Liver (tissue), 9 donors: Measurements from ENCODE around the gene SPRR2E. TPM values are rescaled to one million over a fixed set of nuclear protein-coding genes. Genes with fewer than 3 reads are reported as not detected.

Experiments used
- DNase-seq: peaks from one replicate; pipeline ENCODE4 v3.0.0-alpha.2; 2017; ENCODE audit warnings: low spot score
- H3K27ac ChIP-seq, 2 donors: one replicate each; pipeline ENCODE4 v1.7.0; 2013; ENCODE audit warnings: inconsistent platforms in 2 of 2, low read length in 2 of 2, control low read depth in 1 of 2, low read depth in 1 of 2, mild to moderate bottlenecking in 1 of 2
- H3K27me3 ChIP-seq, 4 donors: one replicate each; pipeline versions ENCODE4 v1.6.1 to v1.7.0; 2013; ENCODE audit warnings: low read length in 3 of 4, inconsistent platforms in 1 of 4, mild to moderate bottlenecking in 1 of 4, moderate library complexity in 1 of 4; ENCODE audit not compliant: control insufficient read depth in 4 of 4, insufficient read depth in 4 of 4
- H3K36me3 ChIP-seq, 4 donors: one replicate each; pipeline versions ENCODE4 v1.6.1 to v1.7.0; 2013; ENCODE audit warnings: low read length in 3 of 4, mild to moderate bottlenecking in 3 of 4, low read depth in 1 of 4, moderate library complexity in 1 of 4; ENCODE audit not compliant: control insufficient read depth in 4 of 4, insufficient read depth in 3 of 4
- H3K4me1 ChIP-seq, 4 donors: one replicate each; pipeline versions ENCODE4 v1.6.1 to v1.7.0; 2013; ENCODE audit warnings: low read length in 3 of 4, mild to moderate bottlenecking in 3 of 4, moderate library complexity in 1 of 4; ENCODE audit not compliant: control insufficient read depth in 4 of 4, insufficient read depth in 4 of 4
- H3K4me3 ChIP-seq, 3 donors: one replicate each; pipeline versions ENCODE4 v1.6.1 to v1.7.0; 2013; ENCODE audit warnings: low read length in 3 of 3, control low read depth in 1 of 3, low read depth in 1 of 3, mild to moderate bottlenecking in 1 of 3
- H3K9ac ChIP-seq, 2 donors: one replicate each; pipeline ENCODE4 v1.7.0; 2013; ENCODE audit warnings: low read length in 2 of 2, mild to moderate bottlenecking in 2 of 2, moderate library complexity in 2 of 2, control low read depth in 1 of 2, low read depth in 1 of 2
- H3K9me3 ChIP-seq, 4 donors: one replicate each; pipeline versions ENCODE4 v1.6.1 to v1.7.0; 2013; ENCODE audit warnings: low read length in 3 of 4; ENCODE audit not compliant: control insufficient read depth in 4 of 4
- EGR1 ChIP-seq, 2 donors: IDR thresholded peaks; 2 replicates each; pipeline ENCODE4 v1.6.1; 2016 to 2018; ENCODE audit warnings: antibody characterized with exemption in 2 of 2, low read depth in 2 of 2
- FOXA1 ChIP-seq: IDR thresholded peaks from 2 replicates; pipeline ENCODE4 v1.6.1; 2016; ENCODE audit warnings: antibody characterized with exemption
- FOXA2 ChIP-seq: IDR thresholded peaks from 2 replicates; pipeline ENCODE4 v1.6.1; 2016; ENCODE audit warnings: antibody characterized with exemption
- GABPA ChIP-seq, 2 donors: IDR thresholded peaks in 1 of 2; conservative IDR thresholded peaks in 1 of 2; 2 replicates each; pipeline ENCODE4 v1.6.1; 2016; ENCODE audit warnings: antibody characterized with exemption in 2 of 2, mild to moderate bottlenecking in 1 of 2, moderate library complexity in 1 of 2
- HNF4A ChIP-seq, 2 donors: conservative IDR thresholded peaks; 2 replicates each; pipeline ENCODE4 v1.6.1; 2016; ENCODE audit warnings: antibody characterized with exemption in 2 of 2, mild to moderate bottlenecking in 2 of 2
- HNF4G ChIP-seq: IDR thresholded peaks from 2 replicates; pipeline ENCODE4 v1.6.1; 2016; ENCODE audit warnings: antibody characterized with exemption
- JUND ChIP-seq, 2 donors: IDR thresholded peaks; 2 replicates each; pipeline ENCODE4 v1.6.1; 2016; ENCODE audit warnings: antibody characterized with exemption in 2 of 2
- NR2F2 ChIP-seq: IDR thresholded peaks from 2 replicates; pipeline ENCODE4 v1.6.1; 2016; ENCODE audit warnings: antibody characterized with exemption
- RAD21 ChIP-seq, 2 donors: IDR thresholded peaks; 2 replicates each; pipeline ENCODE4 v1.6.1; 2016; ENCODE audit warnings: antibody characterized with exemption in 2 of 2, mild to moderate bottlenecking in 2 of 2
- RXRA ChIP-seq, 2 donors: IDR thresholded peaks; 2 replicates each; pipeline ENCODE4 v1.6.1; 2017 to 2018; ENCODE audit warnings: antibody characterized with exemption in 2 of 2, mild to moderate bottlenecking in 1 of 2
- SP1 ChIP-seq: IDR thresholded peaks from 2 replicates; pipeline ENCODE4 v1.6.1; 2018; ENCODE audit warnings: antibody characterized with exemption, mild to moderate bottlenecking
- TAF1 ChIP-seq: conservative IDR thresholded peaks from 2 replicates; pipeline ENCODE4 v1.6.1; 2016; ENCODE audit warnings: antibody characterized with exemption, mild to moderate bottlenecking
- WGBS: extraction: QIAGEN DNeasy Blood & Tissue Kit; methylation state at CpG from one replicate; pipeline ENCODE4 v1.1.7; 2013; 5-methylcytosine and 5-hydroxymethylcytosine counted together
- polyA plus RNA-seq, 2 donors: library from polyadenylated mRNA; stranded (reverse) in 1 of 2; unstranded in 1 of 2; fragments of 200-250 nt in 1 of 2; fragments of >200 nt in 1 of 2; fragmentation: Nextera tagmentation in 1 of 2; extraction: Ambion mirVana in 1 of 2; gene quantifications; one replicate each; pipeline versions ENCODE4 v1.2.1 to v1.2.3, GENCODE V29; 2013 to 2015
- total RNA-seq, 2 donors: library from RNA; depleted of rRNA; stranded (reverse); fragments of >200 nt; gene quantifications; one replicate each; pipeline ENCODE4 v1.2.3, GENCODE V29; 2014
- TF ChIP-seq, protein P1 (sequence below): IDR thresholded peaks from 2 replicates; pipeline ENCODE4 v1.6.1; 2016; ENCODE audit warnings: antibody characterized with exemption
- TF ChIP-seq, protein P2 (sequence below): fragments of 150-350 bp; IDR thresholded peaks from 2 replicates; pipeline ENCODE4 v1.5.1; 2017; ENCODE audit warnings: improper control_type of control experiment, low read depth, low read length; ENCODE audit not compliant: missing input control
- TF ChIP-seq, protein P3 (sequence below): IDR thresholded peaks from 2 replicates; pipeline ENCODE4 v1.6.1; 2016; ENCODE audit warnings: antibody characterized with exemption, mild to moderate bottlenecking
- TF ChIP-seq, protein P4 (sequence below): IDR thresholded peaks from 2 replicates; pipeline ENCODE4 v1.6.1; 2016; ENCODE audit warnings: antibody characterized with exemption
- TF ChIP-seq, protein P5 (sequence below): IDR thresholded peaks from 2 replicates; pipeline ENCODE4 v1.6.1; 2016; ENCODE audit warnings: antibody characterized with exemption
- donor health status: healthy.
- donor health status: healthy.
- donor health status: healthy.
- donor health status: healthy.
- donor health status: healthy.

Gene SPRR2E
- total and polyA plus RNA-seq, 4 donors, result not detected

DNA sequence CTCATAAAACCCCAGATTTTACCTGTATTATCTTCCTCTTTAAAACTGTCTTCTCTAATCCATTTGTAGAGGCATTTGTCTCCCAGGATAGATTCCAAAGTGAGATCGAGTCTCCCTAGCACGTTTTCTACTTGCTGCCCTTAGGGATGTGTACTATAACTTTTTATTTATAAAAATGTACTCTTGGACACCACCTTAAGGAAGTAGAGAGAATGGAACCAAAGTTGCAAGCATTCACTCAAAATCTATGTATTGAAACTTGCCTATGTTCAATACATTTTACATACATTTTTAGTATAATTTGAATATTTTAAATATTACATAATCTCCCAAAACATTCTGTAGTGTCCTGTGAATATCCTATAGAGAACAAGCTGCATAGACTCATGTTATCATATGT is 36.2 kb downstream of the SPRR2E start:
- Histone ChIP-seq H3K27ac (no peak overlapping the region), H3K9ac (no peak overlapping the region), H3K4me1 (no peaks in the 10 kb centered on the region), H3K9me3 (peaks cover 0 to under 1% (median 0%) of the 10 kb centered on the region in 4 donors), H3K36me3 (no peaks in the 10 kb centered on the region), H3K4me3 (no peak overlapping the region), H3K27me3 (peaks cover 0 to 5% (median 0%) of the 10 kb centered on the region in 4 donors)
- WGBS, result 61% methylated on average over 2 of the region's 2 CpGs
- TF ChIP-seq, protein P1, sequence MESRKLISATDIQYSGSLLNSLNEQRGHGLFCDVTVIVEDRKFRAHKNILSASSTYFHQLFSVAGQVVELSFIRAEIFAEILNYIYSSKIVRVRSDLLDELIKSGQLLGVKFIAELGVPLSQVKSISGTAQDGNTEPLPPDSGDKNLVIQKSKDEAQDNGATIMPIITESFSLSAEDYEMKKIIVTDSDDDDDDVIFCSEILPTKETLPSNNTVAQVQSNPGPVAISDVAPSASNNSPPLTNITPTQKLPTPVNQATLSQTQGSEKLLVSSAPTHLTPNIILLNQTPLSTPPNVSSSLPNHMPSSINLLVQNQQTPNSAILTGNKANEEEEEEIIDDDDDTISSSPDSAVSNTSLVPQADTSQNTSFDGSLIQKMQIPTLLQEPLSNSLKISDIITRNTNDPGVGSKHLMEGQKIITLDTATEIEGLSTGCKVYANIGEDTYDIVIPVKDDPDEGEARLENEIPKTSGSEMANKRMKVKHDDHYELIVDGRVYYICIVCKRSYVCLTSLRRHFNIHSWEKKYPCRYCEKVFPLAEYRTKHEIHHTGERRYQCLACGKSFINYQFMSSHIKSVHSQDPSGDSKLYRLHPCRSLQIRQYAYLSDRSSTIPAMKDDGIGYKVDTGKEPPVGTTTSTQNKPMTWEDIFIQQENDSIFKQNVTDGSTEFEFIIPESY, result no peak
- TF ChIP-seq GABPA (IDR thresholded peaks at IDR 0.05 in 1 of 2, conservative IDR thresholded peaks at IDR 0.05 in 1 of 2) (no peak), FOXA2 (no peak), EGR1 (IDR thresholded peaks at IDR 0.05; ENCODE audit: low read depth in 2 of 2) (no peak), HNF4G (no peak), HNF4A (conservative IDR thresholded peaks at IDR 0.05) (no peak)
- TF ChIP-seq, protein P2, sequence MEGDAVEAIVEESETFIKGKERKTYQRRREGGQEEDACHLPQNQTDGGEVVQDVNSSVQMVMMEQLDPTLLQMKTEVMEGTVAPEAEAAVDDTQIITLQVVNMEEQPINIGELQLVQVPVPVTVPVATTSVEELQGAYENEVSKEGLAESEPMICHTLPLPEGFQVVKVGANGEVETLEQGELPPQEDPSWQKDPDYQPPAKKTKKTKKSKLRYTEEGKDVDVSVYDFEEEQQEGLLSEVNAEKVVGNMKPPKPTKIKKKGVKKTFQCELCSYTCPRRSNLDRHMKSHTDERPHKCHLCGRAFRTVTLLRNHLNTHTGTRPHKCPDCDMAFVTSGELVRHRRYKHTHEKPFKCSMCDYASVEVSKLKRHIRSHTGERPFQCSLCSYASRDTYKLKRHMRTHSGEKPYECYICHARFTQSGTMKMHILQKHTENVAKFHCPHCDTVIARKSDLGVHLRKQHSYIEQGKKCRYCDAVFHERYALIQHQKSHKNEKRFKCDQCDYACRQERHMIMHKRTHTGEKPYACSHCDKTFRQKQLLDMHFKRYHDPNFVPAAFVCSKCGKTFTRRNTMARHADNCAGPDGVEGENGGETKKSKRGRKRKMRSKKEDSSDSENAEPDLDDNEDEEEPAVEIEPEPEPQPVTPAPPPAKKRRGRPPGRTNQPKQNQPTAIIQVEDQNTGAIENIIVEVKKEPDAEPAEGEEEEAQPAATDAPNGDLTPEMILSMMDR, result no peak
- DNase-seq, result no peak

DNA sequence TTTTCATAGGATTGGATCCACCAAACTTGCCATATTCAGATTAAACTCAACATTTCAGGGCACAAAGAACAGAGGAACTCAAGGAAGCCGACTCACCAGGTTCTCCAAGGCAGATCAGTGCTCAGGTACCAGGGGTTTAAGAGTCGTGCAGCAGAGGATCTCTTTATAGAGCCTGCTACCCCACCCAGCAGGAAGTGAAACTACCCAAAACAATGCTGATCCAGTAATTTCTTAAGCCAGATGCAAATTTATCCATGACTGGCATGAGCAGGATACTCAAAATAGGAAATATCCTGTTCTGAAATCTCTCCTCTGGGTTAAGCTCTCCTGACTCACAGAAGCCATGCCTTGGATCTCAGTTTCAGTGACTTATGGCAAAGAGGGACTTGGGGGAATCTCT is 37.0 kb downstream of the SPRR2E start, which contains the start of gene SPRR2A:
Gene SPRR2A, minus strand, starts transcription at position 138 of the 400 bp plus-strand sequence. CDS start 777 bp downstream, outside the sequence.
- 48% methylated on average over 2 of the region's 2 CpGs for WGBS
- Histone ChIP-seq H3K27me3 (peaks cover 0 to 5% (median under 1%) of the 10 kb centered on the region in 4 donors), H3K4me1 (no peaks in the 10 kb centered on the region), H3K27ac (no peak within 1 kb of the TSS), H3K9me3 (peaks cover 0 to 2% (median 0%) of the 10 kb centered on the region in 4 donors), H3K4me3 (no peak within 1 kb of the TSS), H3K36me3 (no peaks in the 10 kb centered on the region), H3K9ac (no peak within 1 kb of the TSS)
- DNase-seq, result no peak
- no peak for TF ChIP-seq JUND (IDR thresholded peaks at IDR 0.05)
- TF ChIP-seq FOXA2, result no peak
- no peak for TF ChIP-seq SP1
- TF ChIP-seq RXRA (IDR thresholded peaks at IDR 0.05), result no peak
- TF ChIP-seq, protein P3, sequence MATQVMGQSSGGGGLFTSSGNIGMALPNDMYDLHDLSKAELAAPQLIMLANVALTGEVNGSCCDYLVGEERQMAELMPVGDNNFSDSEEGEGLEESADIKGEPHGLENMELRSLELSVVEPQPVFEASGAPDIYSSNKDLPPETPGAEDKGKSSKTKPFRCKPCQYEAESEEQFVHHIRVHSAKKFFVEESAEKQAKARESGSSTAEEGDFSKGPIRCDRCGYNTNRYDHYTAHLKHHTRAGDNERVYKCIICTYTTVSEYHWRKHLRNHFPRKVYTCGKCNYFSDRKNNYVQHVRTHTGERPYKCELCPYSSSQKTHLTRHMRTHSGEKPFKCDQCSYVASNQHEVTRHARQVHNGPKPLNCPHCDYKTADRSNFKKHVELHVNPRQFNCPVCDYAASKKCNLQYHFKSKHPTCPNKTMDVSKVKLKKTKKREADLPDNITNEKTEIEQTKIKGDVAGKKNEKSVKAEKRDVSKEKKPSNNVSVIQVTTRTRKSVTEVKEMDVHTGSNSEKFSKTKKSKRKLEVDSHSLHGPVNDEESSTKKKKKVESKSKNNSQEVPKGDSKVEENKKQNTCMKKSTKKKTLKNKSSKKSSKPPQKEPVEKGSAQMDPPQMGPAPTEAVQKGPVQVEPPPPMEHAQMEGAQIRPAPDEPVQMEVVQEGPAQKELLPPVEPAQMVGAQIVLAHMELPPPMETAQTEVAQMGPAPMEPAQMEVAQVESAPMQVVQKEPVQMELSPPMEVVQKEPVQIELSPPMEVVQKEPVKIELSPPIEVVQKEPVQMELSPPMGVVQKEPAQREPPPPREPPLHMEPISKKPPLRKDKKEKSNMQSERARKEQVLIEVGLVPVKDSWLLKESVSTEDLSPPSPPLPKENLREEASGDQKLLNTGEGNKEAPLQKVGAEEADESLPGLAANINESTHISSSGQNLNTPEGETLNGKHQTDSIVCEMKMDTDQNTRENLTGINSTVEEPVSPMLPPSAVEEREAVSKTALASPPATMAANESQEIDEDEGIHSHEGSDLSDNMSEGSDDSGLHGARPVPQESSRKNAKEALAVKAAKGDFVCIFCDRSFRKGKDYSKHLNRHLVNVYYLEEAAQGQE, result no peak
- TF ChIP-seq HNF4A (conservative IDR thresholded peaks at IDR 0.05), result no peak
- TF ChIP-seq, protein P2, result no peak
- TF ChIP-seq HNF4G, result no peak
- no peak for TF ChIP-seq NR2F2
- no peak for TF ChIP-seq GABPA (IDR thresholded peaks at IDR 0.05 in 1 of 2, conservative IDR thresholded peaks at IDR 0.05 in 1 of 2)
- TF ChIP-seq, protein P4, sequence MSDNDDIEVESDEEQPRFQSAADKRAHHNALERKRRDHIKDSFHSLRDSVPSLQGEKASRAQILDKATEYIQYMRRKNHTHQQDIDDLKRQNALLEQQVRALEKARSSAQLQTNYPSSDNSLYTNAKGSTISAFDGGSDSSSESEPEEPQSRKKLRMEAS, result no peak
- no peak for TF ChIP-seq RAD21 (IDR thresholded peaks at IDR 0.05)
- no peak for TF ChIP-seq EGR1 (IDR thresholded peaks at IDR 0.05; ENCODE audit: low read depth in 2 of 2)
- TF ChIP-seq, protein P5, sequence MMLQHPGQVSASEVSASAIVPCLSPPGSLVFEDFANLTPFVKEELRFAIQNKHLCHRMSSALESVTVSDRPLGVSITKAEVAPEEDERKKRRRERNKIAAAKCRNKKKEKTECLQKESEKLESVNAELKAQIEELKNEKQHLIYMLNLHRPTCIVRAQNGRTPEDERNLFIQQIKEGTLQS, result no peak
- TF ChIP-seq, protein P1, result no peak
- TF ChIP-seq TAF1, result no peak
- no peak for TF ChIP-seq FOXA1
